ENCODE data around the gene CXCR5. TPM values are rescaled to one million over a fixed set of nuclear protein-coding genes. Genes with fewer than 3 reads are reported as not detected.

Gene CXCR5
- total RNA-seq, 1 experiment from 2014 or later: not detected

- Mint-ChIP-seq H3K27me3 (ENCODE audit: insufficient read depth, unreplicated experiment) (peaks cover 11% of the 10 kb centered on the region), H3K36me3 (ENCODE audit: insufficient read depth, unreplicated experiment) (peaks cover 3% of the 10 kb centered on the region), H3K9me3 (ENCODE audit: unreplicated experiment) (no peaks in the 10 kb centered on the region), H3K27ac (ENCODE audit: low read depth, unreplicated experiment) (no peak overlapping the region), H3K4me1 (ENCODE audit: insufficient read depth, unreplicated experiment) (peaks cover 27% of the 10 kb centered on the region), H3K4me3 (ENCODE audit: unreplicated experiment) (no peak overlapping the region)
- BruUV-seq (replicated peaks): no TSS peak
- DNase-seq (ENCODE audit: unreplicated experiment): no peak
- TF ChIP-seq CTCF (IDR thresholded peaks at IDR 0.05; ENCODE audit: unreplicated experiment): no peak
- ChIA-PET CTCF (interaction anchor here (1.3 kb wide), 1 partner anchor 195 kb away, joined by 7 read pairs; no protein-coding TSS in a partner anchor), POLR2A (no interaction called here)
- intact Hi-C loops (cut with micrococcal nuclease): no loop called here
These were observed 1.6 kb downstream of the CXCR5 start for GRCh38 chr11:118885319-118885718.

- peaks cover 6% of the 10 kb centered on the region for H3K36me3 Mint-ChIP-seq (ENCODE audit: insufficient read depth, unreplicated experiment)
- no peak for TF ChIP-seq CTCF (IDR thresholded peaks at IDR 0.05; ENCODE audit: unreplicated experiment)
- H3K4me3 Mint-ChIP-seq (ENCODE audit: unreplicated experiment): no peak overlapping the region
- ChIA-PET POLR2A (no interaction called here), CTCF (interaction anchor here (0.5 to 1.3 kb wide), 2 partner anchors 19 to 196 kb away, joined by 4 to 7 read pairs; no protein-coding TSS in a partner anchor)
- BruUV-seq (replicated peaks): no TSS peak
- H3K27ac Mint-ChIP-seq (ENCODE audit: low read depth, unreplicated experiment): no peak overlapping the region
- no peaks in the 10 kb centered on the region for H3K9me3 Mint-ChIP-seq (ENCODE audit: unreplicated experiment)
- intact Hi-C loops (cut with micrococcal nuclease): no loop called here
- no peak for DNase-seq (ENCODE audit: unreplicated experiment)
- peaks cover 33% of the 10 kb centered on the region for H3K4me1 Mint-ChIP-seq (ENCODE audit: insufficient read depth, unreplicated experiment)
- H3K27me3 Mint-ChIP-seq (ENCODE audit: insufficient read depth, unreplicated experiment): peaks cover 11% of the 10 kb centered on the region
These were observed 2.3 kb downstream of the CXCR5 start for GRCh38 chr11:118885831-118886565.

GRCh38 chr11:118886681-118887111 lies 3.0 kb downstream of the CXCR5 start:
- no TSS peak for BruUV-seq (replicated peaks)
- peaks cover 11% of the 10 kb centered on the region for H3K27me3 Mint-ChIP-seq (ENCODE audit: insufficient read depth, unreplicated experiment)
- H3K4me1 Mint-ChIP-seq (ENCODE audit: insufficient read depth, unreplicated experiment): peaks cover 33% of the 10 kb centered on the region
- peaks cover 6% of the 10 kb centered on the region for H3K36me3 Mint-ChIP-seq (ENCODE audit: insufficient read depth, unreplicated experiment)
- H3K4me3 Mint-ChIP-seq (ENCODE audit: unreplicated experiment): no peak overlapping the region
- no peak overlapping the region for H3K27ac Mint-ChIP-seq (ENCODE audit: low read depth, unreplicated experiment)
- TF ChIP-seq CTCF (IDR thresholded peaks at IDR 0.05; ENCODE audit: unreplicated experiment): no peak
- no peaks in the 10 kb centered on the region for H3K9me3 Mint-ChIP-seq (ENCODE audit: unreplicated experiment)
- ChIA-PET CTCF (no interaction called here), POLR2A (interaction anchor here (0.7 kb wide), 1 partner anchor 14 kb away, joined by 3 read pairs; no protein-coding TSS in a partner anchor)
- intact Hi-C loops (cut with micrococcal nuclease): no loop called here
- no peak for DNase-seq (ENCODE audit: unreplicated experiment)

- TF ChIP-seq CTCF (IDR thresholded peaks at IDR 0.05; ENCODE audit: unreplicated experiment): no peak
- DNase-seq (ENCODE audit: unreplicated experiment): no peak
- H3K27ac Mint-ChIP-seq (ENCODE audit: low read depth, unreplicated experiment): no peak overlapping the region
- no TSS peak for BruUV-seq (replicated peaks)
- H3K9me3 Mint-ChIP-seq (ENCODE audit: unreplicated experiment): no peaks in the 10 kb centered on the region
- H3K27me3 Mint-ChIP-seq (ENCODE audit: insufficient read depth, unreplicated experiment): peaks cover 11% of the 10 kb centered on the region
- ChIA-PET CTCF (no interaction called here), POLR2A (interaction anchor here (0.7 kb wide), 1 partner anchor 14 kb away, joined by 3 read pairs; no protein-coding TSS in a partner anchor)
- H3K36me3 Mint-ChIP-seq (ENCODE audit: insufficient read depth, unreplicated experiment): peaks cover 6% of the 10 kb centered on the region
- H3K4me3 Mint-ChIP-seq (ENCODE audit: unreplicated experiment): no peak overlapping the region
- intact Hi-C loops (cut with micrococcal nuclease): no loop called here
- H3K4me1 Mint-ChIP-seq (ENCODE audit: insufficient read depth, unreplicated experiment): peaks cover 33% of the 10 kb centered on the region
These were observed 3.5 kb downstream of the CXCR5 start for GRCh38 chr11:118887206-118887605.

Measured in MCF 10A (cell line).